HepG2 (cell line): Measurements from ENCODE around the gene CC2D1A. TPM values are rescaled to one million over a fixed set of nuclear protein-coding genes. Genes with fewer than 3 reads are reported as not detected.

Experiments
- ATF2 ChIP-seq: sonication (generic); formaldehyde crosslinking; IDR thresholded peaks from 2 replicates; pipeline ENCODE4 v1.4.0; 2020; ENCODE audit warnings: missing genetic modification reagents
- ATF7 ChIP-seq, 2 experiments: fragments of 450-650 bp in 1 of 2; sonication (generic) in 1 of 2; formaldehyde crosslinking in 1 of 2; IDR thresholded peaks; 2 replicates each; pipeline versions ENCODE4 v1.4.0 to v1.6.1; 2016 to 2020; ENCODE audit warnings: antibody characterized with exemption in 1 of 2, mild to moderate bottlenecking in 1 of 2, missing genetic modification reagents in 1 of 2
- ATRX ChIP-seq: sonication (generic); formaldehyde crosslinking; IDR thresholded peaks from 2 replicates; pipeline ENCODE4 v1.4.0; 2020; ENCODE audit warnings: missing genetic modification reagents, borderline replicate concordance
- CBX5 ChIP-seq: sonication (generic); formaldehyde crosslinking; IDR thresholded peaks from 2 replicates; pipeline ENCODE4 v1.4.0; 2020; ENCODE audit warnings: missing genetic modification reagents, borderline replicate concordance
- CREB1 ChIP-seq, 2 experiments: fragments of 450-650 bp in 1 of 2; IDR thresholded peaks; 2 replicates each; pipeline ENCODE4 v1.6.1; 2016 to 2017; ENCODE audit warnings: control low read depth in 1 of 2, mild to moderate bottlenecking in 1 of 2, missing compliant biosample characterization in 1 of 2, missing genetic modification characterization in 1 of 2
- FLYWCH1 ChIP-seq: sonication (generic); formaldehyde crosslinking; IDR thresholded peaks from 2 replicates; pipeline ENCODE4 v1.8.1; 2023; ENCODE audit warnings: mild to moderate bottlenecking, missing genetic modification reagents
- HMGXB4 ChIP-seq, 2 experiments: sonication (generic) in 1 of 2; formaldehyde crosslinking in 1 of 2; IDR thresholded peaks; 2 replicates each; pipeline versions ENCODE4 v1.4.0 to v1.6.1; 2018 to 2020; ENCODE audit warnings: missing genetic modification reagents in 2 of 2, borderline replicate concordance in 1 of 2, low read depth in 1 of 2, mild to moderate bottlenecking in 1 of 2, missing biosample characterization in 1 of 2
- KDM4B ChIP-seq: sonication (generic); formaldehyde crosslinking; IDR thresholded peaks from 2 replicates; pipeline ENCODE4 v1.4.0; 2020; ENCODE audit warnings: missing genetic modification reagents
- MEIS2 ChIP-seq: sonication (generic); formaldehyde crosslinking; IDR thresholded peaks from 2 replicates; pipeline ENCODE4 v1.9.0; 2021; ENCODE audit warnings: mild to moderate bottlenecking, missing genetic modification reagents
- MNT ChIP-seq: fragments of 450-650 bp; IDR thresholded peaks from 2 replicates; pipeline ENCODE4 v1.6.1; 2016
- PATZ1 ChIP-seq: sonication (generic); formaldehyde crosslinking; IDR thresholded peaks from 2 replicates; pipeline ENCODE4 v1.4.0; 2020; ENCODE audit warnings: missing genetic modification reagents
- PHF21A ChIP-seq: sonication (generic); formaldehyde crosslinking; IDR thresholded peaks from 2 replicates; pipeline ENCODE4 v1.5.0; 2020; ENCODE audit warnings: mild to moderate bottlenecking, missing genetic modification reagents
- RARG ChIP-seq: sonication (generic); formaldehyde crosslinking; IDR thresholded peaks from 2 replicates; pipeline ENCODE4 v1.4.0; 2020; ENCODE audit warnings: low read depth, mild to moderate bottlenecking, missing genetic modification reagents
- RXRB ChIP-seq: IDR thresholded peaks from 2 replicates; pipeline ENCODE4 v1.6.1; 2016; ENCODE audit warnings: borderline replicate concordance, missing genetic modification reagents, missing compliant biosample characterization
- TAF1 ChIP-seq: sonication (generic); formaldehyde crosslinking; IDR thresholded peaks from 2 replicates; pipeline ENCODE4 v1.4.0; 2020; ENCODE audit warnings: missing genetic modification reagents
- TCF7L2 ChIP-seq: IDR thresholded peaks from 2 replicates; pipeline ENCODE4 v1.6.1; 2011; ENCODE audit warnings: mild to moderate bottlenecking, low read depth, low read length, moderate library complexity
- ZFP1 ChIP-seq: IDR thresholded peaks from 2 replicates; pipeline ENCODE4 v1.6.1; 2016
- ZMYM4 ChIP-seq: sonication (generic); formaldehyde crosslinking; IDR thresholded peaks from 2 replicates; pipeline ENCODE4 v1.8.1; 2023; ENCODE audit warnings: mild to moderate bottlenecking, missing genetic modification reagents
- ZNF460 ChIP-seq: sonication (generic); formaldehyde crosslinking; IDR thresholded peaks from 2 replicates; pipeline ENCODE4 v1.5.1; 2020; ENCODE audit warnings: missing genetic modification reagents, mild to moderate bottlenecking, borderline replicate concordance
- ZNF614 ChIP-seq: IDR thresholded peaks from 2 replicates; pipeline ENCODE4 v1.6.1; 2018; ENCODE audit warnings: missing biosample characterization, missing genetic modification reagents, inconsistent platforms, borderline replicate concordance
- ZNF781 ChIP-seq: sonication (generic); formaldehyde crosslinking; IDR thresholded peaks from 2 replicates; pipeline ENCODE4 v1.5.1; 2020; ENCODE audit warnings: borderline replicate concordance, mild to moderate bottlenecking, missing genetic modification reagents; ENCODE audit errors: not compliant biosample characterization
- ZSCAN25 ChIP-seq: sonication (generic); formaldehyde crosslinking; IDR thresholded peaks from 2 replicates; pipeline ENCODE4 v1.8.0; 2022; ENCODE audit warnings: mild to moderate bottlenecking, missing genetic modification reagents
- polyA plus RNA-seq, 8 experiments: library from polyadenylated mRNA; depleted of rRNA in 3 of 8; stranded (reverse) in 7 of 8; unstranded in 1 of 8; fragments of >200 nt; fragmentation: Illumina TruSeq in 4 of 8; extraction: Trizol in 4 of 8; gene quantifications; 2 replicates each; pipeline versions ENCODE4 v1.2.1 to v1.2.3, GENCODE V29; 2011 to 2016; ENCODE audit warnings: low read depth in 4 of 8, missing spikeins in 1 of 8, mixed read lengths in 1 of 8; ENCODE audit not compliant: insufficient read depth in 1 of 8
- total RNA-seq, 5 experiments: library from RNA; depleted of rRNA; stranded (reverse); fragments of >200 nt; fragmentation: Illumina TruSeq; extraction: Trizol; gene quantifications; 2 replicates each; pipeline ENCODE4 v1.2.3, GENCODE V29; 2016; ENCODE audit warnings: low read depth in 1 of 5

Gene CC2D1A
- total and polyA plus RNA-seq, 2 of the 13 experiments (the other 11 are each of a cell fraction or from before 2014, with no cell fraction given): 9.7 to 11.5 TPM

GRCh38 chr19:13905634-13906520 lies at the start of gene CC2D1A, which contains the start of gene BRME1 (continued):
- TF ChIP-seq CREB1 (IDR thresholded peaks at IDR 0.05) (peak; percentile 53; the same call in 1 of the 2 replicates), CREB1 (CRISPR knock-in tag; IDR thresholded peaks at IDR 0.05) (no peak), HMGXB4 (CRISPR knock-in tag; IDR thresholded peaks at IDR 0.05; ENCODE audit: borderline replicate concordance in 1 of 2, low read depth in 1 of 2) (peak; percentile 84 to 87; a peak in 3 of 4 replicates), CBX5 (CRISPR knock-in tag) (peak; percentile 48; the same call in 1 of the 2 replicates), MNT (no peak), FLYWCH1 (no peak), ZFP1 (CRISPR knock-in tag) (no peak), PHF21A (CRISPR knock-in tag) (0 out of 2 replicates have a peak, but pooled peaks have one; percentile 14), ZSCAN25 (peak; percentile 67; the same call in 1 of the 2 replicates), MEIS2 (CRISPR knock-in tag) (peak; percentile 88), TAF1 (CRISPR knock-in tag) (peak; percentile 70), ZNF781 (CRISPR knock-in tag) (peak; percentile 28), PATZ1 (peak; percentile 50; the same call in 1 of the 2 replicates), ATF2 (CRISPR knock-in tag) (peak; percentile 69; the same call in 1 of the 2 replicates), ATF7 (IDR thresholded peaks at IDR 0.05) (no peak), ATF7 (CRISPR knock-in tag; IDR thresholded peaks at IDR 0.05) (no peak), ATRX (CRISPR knock-in tag) (no peak), TCF7L2 (no peak), ZMYM4 (CRISPR knock-in tag) (no peak; the same call in 1 of the 2 replicates), ZNF460 (CRISPR knock-in tag) (no peak), KDM4B (CRISPR knock-in tag) (no peak), RARG (CRISPR knock-in tag) (no peak), RXRB (CRISPR knock-in tag) (peak; percentile 14; the same call in 1 of the 2 replicates), ZNF614 (CRISPR knock-in tag) (peak; percentile 83; the same call in 1 of the 2 replicates)
